ENCODE measurements around the gene ADD3. TPM values are rescaled to one million over a fixed set of nuclear protein-coding genes. Genes with fewer than 3 reads are reported as not detected.

Gene ADD3
- total RNA-seq, 1 donor from 2014 or later = 94.6 TPM

DNA sequence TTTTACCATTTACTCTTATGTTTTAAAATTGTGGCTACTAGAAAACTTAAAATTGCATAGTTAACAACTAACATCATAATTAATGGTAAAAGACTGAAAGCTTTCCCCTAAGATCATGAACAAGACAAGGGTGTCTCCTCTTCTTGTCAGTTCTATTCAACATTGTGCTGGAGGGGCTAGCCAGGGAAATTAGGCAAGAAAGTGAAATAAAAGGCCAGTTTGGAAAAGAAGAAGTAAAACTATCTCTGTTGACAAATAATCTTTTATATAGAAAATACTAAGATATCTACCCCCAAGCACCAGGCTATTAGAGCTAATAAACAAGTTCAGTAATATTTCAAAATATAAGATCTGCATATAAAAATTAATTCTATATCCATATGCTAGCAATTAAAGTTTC is 152.7 kb downstream of the ADD3 start:
- DNase-seq (no peak), ATAC-seq (no peak)
- H3K4me3 ChIP-seq = no peak overlapping the region
- TF ChIP-seq, protein P1, sequence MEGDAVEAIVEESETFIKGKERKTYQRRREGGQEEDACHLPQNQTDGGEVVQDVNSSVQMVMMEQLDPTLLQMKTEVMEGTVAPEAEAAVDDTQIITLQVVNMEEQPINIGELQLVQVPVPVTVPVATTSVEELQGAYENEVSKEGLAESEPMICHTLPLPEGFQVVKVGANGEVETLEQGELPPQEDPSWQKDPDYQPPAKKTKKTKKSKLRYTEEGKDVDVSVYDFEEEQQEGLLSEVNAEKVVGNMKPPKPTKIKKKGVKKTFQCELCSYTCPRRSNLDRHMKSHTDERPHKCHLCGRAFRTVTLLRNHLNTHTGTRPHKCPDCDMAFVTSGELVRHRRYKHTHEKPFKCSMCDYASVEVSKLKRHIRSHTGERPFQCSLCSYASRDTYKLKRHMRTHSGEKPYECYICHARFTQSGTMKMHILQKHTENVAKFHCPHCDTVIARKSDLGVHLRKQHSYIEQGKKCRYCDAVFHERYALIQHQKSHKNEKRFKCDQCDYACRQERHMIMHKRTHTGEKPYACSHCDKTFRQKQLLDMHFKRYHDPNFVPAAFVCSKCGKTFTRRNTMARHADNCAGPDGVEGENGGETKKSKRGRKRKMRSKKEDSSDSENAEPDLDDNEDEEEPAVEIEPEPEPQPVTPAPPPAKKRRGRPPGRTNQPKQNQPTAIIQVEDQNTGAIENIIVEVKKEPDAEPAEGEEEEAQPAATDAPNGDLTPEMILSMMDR (IDR thresholded peaks at IDR 0.05) = no peak
- H3K27ac ChIP-seq = no peak overlapping the region
- no peaks in the 10 kb centered on the region for H3K27me3 ChIP-seq (ENCODE audit: low read depth)
- intact Hi-C loops (cut with DNase I) = no loop called here
- no peaks in the 10 kb centered on the region for H3K4me1 ChIP-seq
- H3K36me3 ChIP-seq = no peaks in the 10 kb centered on the region
- H3K9me3 ChIP-seq = no peaks in the 10 kb centered on the region

DNA sequence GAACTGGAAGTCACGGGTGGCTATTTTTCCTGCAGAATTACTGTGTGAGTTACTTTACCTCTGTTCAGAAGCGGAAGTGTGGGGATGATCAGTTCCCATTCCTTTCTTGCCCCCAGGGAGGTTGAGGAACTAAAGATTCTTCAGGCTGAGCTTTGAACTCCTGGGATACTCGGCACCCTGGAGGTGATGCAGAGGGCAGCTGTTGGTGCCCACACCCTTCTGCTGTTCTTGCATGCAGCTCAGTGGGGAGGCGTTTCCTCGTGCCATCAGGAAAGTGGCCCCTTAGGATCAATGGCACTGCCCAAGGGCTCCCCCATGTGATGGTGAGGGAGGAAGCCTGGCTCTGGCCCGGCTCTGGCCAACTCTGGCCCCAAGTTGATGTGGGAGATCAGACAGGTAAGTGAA is 155.0 kb downstream of the ADD3 start:
- no peak for DNase-seq
- Histone ChIP-seq H3K36me3 (no peaks in the 10 kb centered on the region), H3K4me1 (no peaks in the 10 kb centered on the region), H3K27me3 (ENCODE audit: low read depth) (peaks cover 19% of the 10 kb centered on the region), H3K4me3 (no peak overlapping the region), H3K9me3 (no peaks in the 10 kb centered on the region), H3K27ac (no peak overlapping the region)
- TF ChIP-seq, protein P1 (IDR thresholded peaks at IDR 0.05) = no peak
- intact Hi-C loops (cut with DNase I) = no loop called here
- no peak for ATAC-seq

DNA sequence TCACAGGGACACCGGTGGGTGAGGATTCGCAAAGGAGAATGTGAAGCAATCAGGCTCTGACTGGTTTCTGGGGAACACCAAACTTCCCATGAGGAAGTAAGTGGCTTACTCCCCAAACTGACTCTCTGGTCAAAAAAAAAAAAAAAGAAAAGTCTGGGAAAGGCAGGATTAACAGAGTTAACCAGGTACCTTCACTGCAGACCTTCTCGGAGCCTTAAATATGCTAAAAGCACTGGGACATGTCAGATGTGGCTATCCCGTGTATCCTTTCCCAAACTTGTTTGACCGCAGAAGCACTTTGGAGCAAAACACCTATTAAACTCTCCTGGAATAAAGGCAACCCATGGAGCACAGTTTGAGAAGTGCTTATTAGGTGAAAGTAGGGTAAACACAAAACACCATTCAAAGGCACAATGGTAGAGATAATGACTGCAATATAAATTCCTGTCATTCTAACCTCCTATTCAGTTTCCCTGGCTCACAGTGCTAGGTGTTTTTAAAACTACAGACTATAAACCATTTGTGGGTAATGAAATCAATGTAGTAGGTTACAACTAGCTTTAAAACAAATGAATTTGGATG is 155.5 kb downstream of the ADD3 start:
- no peak for DNase-seq

DNA sequence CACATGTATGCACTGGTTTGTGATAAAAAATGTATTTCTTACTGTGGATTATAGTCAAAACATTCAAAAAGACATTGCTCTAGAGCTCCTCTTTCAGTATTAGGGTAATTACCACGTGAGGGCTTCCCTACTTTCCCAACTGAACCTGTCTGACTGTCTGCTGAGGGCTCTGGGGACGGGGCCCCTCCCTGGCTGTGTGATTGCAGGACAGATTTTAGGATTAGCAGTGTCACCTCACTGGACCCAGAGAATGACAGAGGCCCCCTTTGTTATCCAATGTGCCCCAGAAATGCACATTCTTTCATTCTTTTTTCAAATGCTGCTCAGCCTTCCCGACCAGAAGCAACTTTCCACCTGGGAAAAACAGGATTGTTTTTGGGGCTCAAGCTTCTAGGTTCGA is 156.1 kb downstream of the ADD3 start:
- intact Hi-C loops (cut with DNase I) = no loop called here
- no peak overlapping the region for H3K4me3 ChIP-seq
- TF ChIP-seq, protein P1 (IDR thresholded peaks at IDR 0.05) = no peak
- H3K27me3 ChIP-seq (ENCODE audit: low read depth) = peaks cover 30% of the 10 kb centered on the region
- ATAC-seq = no peak
- H3K36me3 ChIP-seq = no peaks in the 10 kb centered on the region
- H3K27ac ChIP-seq = no peak overlapping the region
- DNase-seq = no peak
- no peaks in the 10 kb centered on the region for H3K4me1 ChIP-seq
- no peaks in the 10 kb centered on the region for H3K9me3 ChIP-seq

More for the DNA sequence above, 155.5 kb downstream of the ADD3 start:
- peaks cover 24% of the 10 kb centered on the region for H3K27me3 ChIP-seq (ENCODE audit: low read depth)
- H3K27ac ChIP-seq = no peak overlapping the region
- no peak overlapping the region for H3K4me3 ChIP-seq
- H3K9me3 ChIP-seq = no peaks in the 10 kb centered on the region
- TF ChIP-seq, protein P1 (IDR thresholded peaks at IDR 0.05) = no peak
- no peaks in the 10 kb centered on the region for H3K4me1 ChIP-seq
- ATAC-seq = no peak
- intact Hi-C loops (cut with DNase I) = no loop called here
- no peaks in the 10 kb centered on the region for H3K36me3 ChIP-seq

DNA sequence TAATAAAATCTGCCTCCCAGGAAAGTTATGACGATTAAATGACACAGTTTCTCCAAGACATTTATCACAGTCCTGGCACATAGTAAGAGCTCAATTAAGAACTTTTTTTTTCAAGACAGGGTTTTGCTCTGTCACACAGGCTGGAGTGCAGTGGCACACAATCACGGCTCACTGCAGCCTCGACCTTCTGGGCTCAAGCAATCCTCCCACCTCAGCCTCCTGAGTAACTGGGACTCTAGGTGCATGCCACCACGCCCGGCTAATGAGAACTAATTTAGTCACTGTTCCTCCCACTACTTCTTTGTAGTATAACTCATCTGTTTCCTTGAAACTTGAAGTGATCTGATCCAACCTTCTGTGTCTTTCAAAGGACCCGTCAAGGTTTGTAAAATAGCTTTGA is 157.5 kb downstream of the ADD3 start:
- Histone ChIP-seq H3K36me3 (no peaks in the 10 kb centered on the region), H3K27ac (no peak overlapping the region), H3K4me3 (no peak overlapping the region), H3K27me3 (ENCODE audit: low read depth) (peaks cover 34% of the 10 kb centered on the region), H3K4me1 (peaks cover 6% of the 10 kb centered on the region), H3K9me3 (no peaks in the 10 kb centered on the region)
- TF ChIP-seq, protein P1 (IDR thresholded peaks at IDR 0.05) = no peak
- DNase-seq (no peak), ATAC-seq (no peak)
- intact Hi-C loops (cut with DNase I) = no loop called here

Measured in lower lobe of right lung (tissue), 2 donors.